K562 (cell line): ENCODE measurements around the gene SLC8A2. TPM values are rescaled to one million over a fixed set of nuclear protein-coding genes. Genes with fewer than 3 reads are reported as not detected.

Experiments used
- NFIC ChIP-seq: fragments of 450-650 bp; IDR thresholded peaks from 2 replicates; pipeline ENCODE4 v1.6.1; 2017; ENCODE audit warnings: mild to moderate bottlenecking, inconsistent platforms
- REST ChIP-seq, 2 experiments: fragments of 450-650 bp; formaldehyde crosslinking in 1 of 2; IDR thresholded peaks; 2 replicates each; pipeline versions ENCODE4 v1.4.0 to v1.6.1; 2014 to 2020; ENCODE audit warnings: mild to moderate bottlenecking in 2 of 2, borderline replicate concordance in 1 of 2, low read depth in 1 of 2
- THAP12 ChIP-seq: fragments of 250-450 bp; sonication (Bioruptor Pico); IDR thresholded peaks from 2 replicates; pipeline ENCODE4 v1.9.0; 2021; ENCODE audit warnings: mild to moderate bottlenecking, inconsistent platforms
- polyA plus RNA-seq, 8 experiments: library from polyadenylated mRNA; depleted of rRNA in 4 of 8; stranded (reverse) in 5 of 8; unstranded in 3 of 8; fragments of >200 nt; fragmentation: Nextera tagmentation in 2 of 8; fragmentation: Illumina TruSeq in 1 of 8; extraction: Ambion mirVana in 2 of 8; extraction: Trizol in 1 of 8; gene quantifications; 2 replicates each; pipeline versions ENCODE4 v1.2.1 to v1.2.3, GENCODE V29; 2011 to 2014; ENCODE audit warnings: inconsistent platforms in 1 of 8, missing spikeins in 1 of 8
- total RNA-seq, 7 experiments: library from RNA; depleted of rRNA in 6 of 7; stranded (reverse); fragments of >200 nt in 6 of 7; fragmentation: Illumina TruSeq in 2 of 7; extraction: Trizol in 2 of 7; gene quantifications; 2 replicates each; pipeline versions ENCODE4 v1.2.1 to v1.2.3, GENCODE V29; 2011 to 2021; ENCODE audit warnings: low replicate concordance in 1 of 7
- TF ChIP-seq, protein P1 (sequence below): fragments of 200-800 bp; sonication (Bioruptor generic); IDR thresholded peaks from 2 replicates; pipeline ENCODE4 v1.6.1; 2016; ENCODE audit warnings: missing genetic modification characterization, missing compliant biosample characterization
- TF ChIP-seq, protein P2 (sequence below): sonication (generic); formaldehyde crosslinking; IDR thresholded peaks from 2 replicates; pipeline ENCODE4 v1.8.0; 2022; ENCODE audit warnings: mild to moderate bottlenecking, missing genetic modification reagents

SLC8A2 gene
- total and polyA plus RNA-seq, 9 of the 15 experiments (the other 6 are each of a cell fraction or from before 2014, with no cell fraction given), result 0.07 to 0.66 (median 0.24) TPM; not detected in 3

GRCh38 chr19:47428177-47428894 lies 43.4 kb downstream of the SLC8A2 start (continued):
- TF ChIP-seq REST (IDR thresholded peaks at IDR 0.05; ENCODE audit: borderline replicate concordance) (no peak), REST (CRISPR knock-in tag; IDR thresholded peaks at IDR 0.05; ENCODE audit: low read depth) (no peak), THAP12 (no peak), NFIC (no peak)
- TF ChIP-seq, protein P1, sequence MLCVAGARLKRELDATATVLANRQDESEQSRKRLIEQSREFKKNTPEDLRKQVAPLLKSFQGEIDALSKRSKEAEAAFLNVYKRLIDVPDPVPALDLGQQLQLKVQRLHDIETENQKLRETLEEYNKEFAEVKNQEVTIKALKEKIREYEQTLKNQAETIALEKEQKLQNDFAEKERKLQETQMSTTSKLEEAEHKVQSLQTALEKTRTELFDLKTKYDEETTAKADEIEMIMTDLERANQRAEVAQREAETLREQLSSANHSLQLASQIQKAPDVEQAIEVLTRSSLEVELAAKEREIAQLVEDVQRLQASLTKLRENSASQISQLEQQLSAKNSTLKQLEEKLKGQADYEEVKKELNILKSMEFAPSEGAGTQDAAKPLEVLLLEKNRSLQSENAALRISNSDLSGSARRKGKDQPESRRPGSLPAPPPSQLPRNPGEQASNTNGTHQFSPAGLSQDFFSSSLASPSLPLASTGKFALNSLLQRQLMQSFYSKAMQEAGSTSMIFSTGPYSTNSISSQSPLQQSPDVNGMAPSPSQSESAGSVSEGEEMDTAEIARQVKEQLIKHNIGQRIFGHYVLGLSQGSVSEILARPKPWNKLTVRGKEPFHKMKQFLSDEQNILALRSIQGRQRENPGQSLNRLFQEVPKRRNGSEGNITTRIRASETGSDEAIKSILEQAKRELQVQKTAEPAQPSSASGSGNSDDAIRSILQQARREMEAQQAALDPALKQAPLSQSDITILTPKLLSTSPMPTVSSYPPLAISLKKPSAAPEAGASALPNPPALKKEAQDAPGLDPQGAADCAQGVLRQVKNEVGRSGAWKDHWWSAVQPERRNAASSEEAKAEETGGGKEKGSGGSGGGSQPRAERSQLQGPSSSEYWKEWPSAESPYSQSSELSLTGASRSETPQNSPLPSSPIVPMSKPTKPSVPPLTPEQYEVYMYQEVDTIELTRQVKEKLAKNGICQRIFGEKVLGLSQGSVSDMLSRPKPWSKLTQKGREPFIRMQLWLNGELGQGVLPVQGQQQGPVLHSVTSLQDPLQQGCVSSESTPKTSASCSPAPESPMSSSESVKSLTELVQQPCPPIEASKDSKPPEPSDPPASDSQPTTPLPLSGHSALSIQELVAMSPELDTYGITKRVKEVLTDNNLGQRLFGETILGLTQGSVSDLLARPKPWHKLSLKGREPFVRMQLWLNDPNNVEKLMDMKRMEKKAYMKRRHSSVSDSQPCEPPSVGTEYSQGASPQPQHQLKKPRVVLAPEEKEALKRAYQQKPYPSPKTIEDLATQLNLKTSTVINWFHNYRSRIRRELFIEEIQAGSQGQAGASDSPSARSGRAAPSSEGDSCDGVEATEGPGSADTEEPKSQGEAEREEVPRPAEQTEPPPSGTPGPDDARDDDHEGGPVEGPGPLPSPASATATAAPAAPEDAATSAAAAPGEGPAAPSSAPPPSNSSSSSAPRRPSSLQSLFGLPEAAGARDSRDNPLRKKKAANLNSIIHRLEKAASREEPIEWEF (CRISPR knock-in tag), result no peak
- TF ChIP-seq, protein P2, sequence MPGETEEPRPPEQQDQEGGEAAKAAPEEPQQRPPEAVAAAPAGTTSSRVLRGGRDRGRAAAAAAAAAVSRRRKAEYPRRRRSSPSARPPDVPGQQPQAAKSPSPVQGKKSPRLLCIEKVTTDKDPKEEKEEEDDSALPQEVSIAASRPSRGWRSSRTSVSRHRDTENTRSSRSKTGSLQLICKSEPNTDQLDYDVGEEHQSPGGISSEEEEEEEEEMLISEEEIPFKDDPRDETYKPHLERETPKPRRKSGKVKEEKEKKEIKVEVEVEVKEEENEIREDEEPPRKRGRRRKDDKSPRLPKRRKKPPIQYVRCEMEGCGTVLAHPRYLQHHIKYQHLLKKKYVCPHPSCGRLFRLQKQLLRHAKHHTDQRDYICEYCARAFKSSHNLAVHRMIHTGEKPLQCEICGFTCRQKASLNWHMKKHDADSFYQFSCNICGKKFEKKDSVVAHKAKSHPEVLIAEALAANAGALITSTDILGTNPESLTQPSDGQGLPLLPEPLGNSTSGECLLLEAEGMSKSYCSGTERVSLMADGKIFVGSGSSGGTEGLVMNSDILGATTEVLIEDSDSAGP (CRISPR knock-in tag), result no peak
